OCI-LY3 (cell line): ENCODE data around the gene SORBS1.

Experiments
- H2AFZ ChIP-seq: fragments of 200-600, 300-600 bp; shearing (Covaris generic); 2 replicates; pipeline ENCODE4 v1.6.0; 2014; ENCODE audit warnings: antibody characterized with exemption, low read depth, low read length
- H3K27ac ChIP-seq: fragments of 200-600, 300-600 bp; sonication (generic); 2 replicates; pipeline ENCODE4 v1.5.1; 2014; ENCODE audit warnings: mild to moderate bottlenecking, low read length, moderate library complexity, mixed read lengths
- H3K27me3 ChIP-seq: fragments of 200-600, 300-600 bp; sonication (generic); 2 replicates; pipeline ENCODE4 v1.6.1; 2014; ENCODE audit warnings: low read depth, low read length, mixed read lengths
- H3K36me3 ChIP-seq: fragments of 200-600, 300-600 bp; sonication (generic); replicated peaks from 2 replicates; pipeline ENCODE3; 2014; ENCODE audit warnings: low read depth, low read length, mixed read lengths
- H3K4me1 ChIP-seq: fragments of 300-600, 200-600 bp; sonication (generic); 2 replicates; pipeline ENCODE4 v1.6.1; 2014; ENCODE audit warnings: low read length, mixed read lengths
- H3K4me2 ChIP-seq: fragments of 200-600, 300-600 bp; sonication (generic); 2 replicates; pipeline ENCODE4 v1.6.1; 2014; ENCODE audit warnings: low read length, mixed read lengths
- H3K4me3 ChIP-seq: fragments of 300-600, 200-600 bp; sonication (generic); 2 replicates; pipeline ENCODE4 v1.5.1; 2014; ENCODE audit warnings: antibody characterized with exemption, mild to moderate bottlenecking, low read length, moderate library complexity
- H3K79me2 ChIP-seq: fragments of 300-600, 200-600 bp; shearing (Covaris generic); 2 replicates; pipeline ENCODE4 v1.6.1; 2014; ENCODE audit warnings: mild to moderate bottlenecking, low read length, mixed read lengths
- H3K9ac ChIP-seq: fragments of 300-600, 200-600 bp; shearing (Covaris generic); 2 replicates; pipeline ENCODE4 v1.6.0; 2014; ENCODE audit warnings: mild to moderate bottlenecking, low read length, moderate library complexity
- H3K9me3 ChIP-seq: fragments of 200-600, 300-600 bp; shearing (Covaris generic); 2 replicates; pipeline ENCODE4 v1.6.1; 2014; ENCODE audit warnings: low read length, mixed read lengths; ENCODE audit not compliant: insufficient read depth
- H4K20me1 ChIP-seq: fragments of 200-600, 300-600 bp; sonication (generic); 2 replicates; pipeline ENCODE4 v1.6.1; 2016; ENCODE audit warnings: low read length, mixed read lengths; ENCODE audit not compliant: insufficient read depth
- CTCF ChIP-seq: fragments of 200-600, 300-600 bp; sonication (generic); IDR thresholded peaks from 2 replicates; pipeline ENCODE4 v1.5.1; 2014; ENCODE audit warnings: antibody characterized with exemption, low read length, low read depth
- EZH2phosphoT487 ChIP-seq: fragments of 200-600 bp; shearing (Covaris generic); IDR thresholded peaks from 2 replicates; pipeline ENCODE4 v1.6.1; 2018; ENCODE audit warnings: antibody characterized with exemption, mixed run types, low read depth

SORBS1 gene

DNA sequence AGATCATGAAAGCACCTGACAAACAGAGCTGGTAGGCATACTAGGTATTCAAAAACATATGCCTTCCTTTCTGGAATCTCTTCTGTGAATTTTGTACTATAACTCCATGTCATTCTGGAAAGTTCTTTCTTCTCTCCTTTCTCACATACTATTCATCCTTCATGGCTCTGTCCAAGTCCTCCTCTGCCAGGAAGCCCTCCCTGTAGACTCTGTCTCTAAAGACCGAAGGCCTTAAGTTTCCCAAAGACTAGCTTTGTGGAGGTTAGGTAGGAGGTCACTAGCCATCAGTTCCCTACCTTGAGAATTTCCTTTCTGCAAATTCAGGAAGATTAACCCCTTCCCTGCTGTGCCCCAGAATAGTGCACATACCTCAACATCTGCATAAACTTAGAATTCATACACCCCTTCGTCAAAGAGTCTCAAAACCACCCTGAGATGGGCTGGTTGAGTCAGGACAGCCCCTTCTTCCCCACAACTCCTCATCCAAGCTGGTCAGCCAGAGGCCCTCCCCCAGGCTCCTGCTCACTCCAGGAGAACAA, 20.6 kb downstream of the SORBS1 start:
- Histone ChIP-seq H2AFZ (no peak overlapping the region), H3K4me3 (no peak overlapping the region), H3K9ac (no peak overlapping the region), H3K4me1 (no peaks in the 10 kb centered on the region), H3K79me2 (no peaks in the 10 kb centered on the region), H3K27me3 (no peaks in the 10 kb centered on the region), H4K20me1 (no peaks in the 10 kb centered on the region), H3K36me3 (no peaks in the 10 kb centered on the region), H3K9me3 (no peaks in the 10 kb centered on the region), H3K27ac (no peak overlapping the region), H3K4me2 (no peak overlapping the region)
- TF ChIP-seq CTCF (no peak), EZH2phosphoT487 (no peak)

DNA sequence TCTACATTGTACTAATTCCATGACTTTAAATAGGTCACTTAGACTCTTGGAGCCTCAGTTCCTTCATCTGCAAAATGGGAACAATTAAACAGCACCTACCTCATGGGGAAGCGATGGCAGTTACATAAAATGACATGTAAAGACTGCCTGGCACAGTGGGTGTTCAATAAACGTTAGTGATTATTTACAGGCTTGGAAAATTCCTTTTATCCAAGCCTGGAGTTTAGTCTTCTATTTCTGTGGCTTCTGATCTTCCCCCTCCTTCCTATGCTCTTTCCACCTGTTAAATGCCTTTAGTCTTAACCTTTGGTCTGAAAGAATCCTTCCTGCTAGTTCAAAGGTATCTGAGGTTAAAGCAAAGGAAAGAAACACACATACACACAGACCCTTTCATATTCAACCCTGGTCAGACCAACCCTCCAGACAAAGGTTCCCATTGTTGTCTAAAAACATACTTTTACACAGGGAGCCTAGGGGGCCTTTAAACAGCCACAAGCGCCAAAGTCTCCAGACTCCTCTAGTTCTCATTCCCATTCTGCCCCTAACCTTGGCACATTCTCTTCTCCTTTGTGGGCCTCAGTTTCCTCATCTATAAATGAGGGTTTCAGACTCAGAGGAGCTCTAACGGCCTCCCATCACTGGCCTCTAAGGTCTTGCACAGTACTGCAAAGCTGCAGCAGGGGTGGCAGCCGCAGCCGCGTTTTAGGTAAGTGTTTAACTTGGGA, 21.4 kb downstream of the SORBS1 start:
- Histone ChIP-seq H4K20me1 (no peaks in the 10 kb centered on the region), H3K9me3 (no peaks in the 10 kb centered on the region), H3K79me2 (no peaks in the 10 kb centered on the region), H2AFZ (no peak overlapping the region), H3K9ac (no peak overlapping the region), H3K4me1 (no peaks in the 10 kb centered on the region), H3K27ac (no peak overlapping the region), H3K4me2 (no peak overlapping the region), H3K27me3 (no peaks in the 10 kb centered on the region), H3K4me3 (no peak overlapping the region), H3K36me3 (no peaks in the 10 kb centered on the region)
- TF ChIP-seq EZH2phosphoT487 (no peak), CTCF (no peak)

- Histone ChIP-seq H3K9ac (no peak overlapping the region), H3K4me1 (no peaks in the 10 kb centered on the region), H2AFZ (no peak overlapping the region), H3K27ac (no peak overlapping the region), H3K27me3 (no peaks in the 10 kb centered on the region), H3K4me3 (no peak overlapping the region), H3K4me2 (no peak overlapping the region), H4K20me1 (no peaks in the 10 kb centered on the region), H3K9me3 (no peaks in the 10 kb centered on the region), H3K79me2 (no peaks in the 10 kb centered on the region), H3K36me3 (no peaks in the 10 kb centered on the region)
- no peak for TF ChIP-seq CTCF
- no peak for TF ChIP-seq EZH2phosphoT487
Measured at GRCh38 chr10:95538412-95538811, 22.8 kb downstream of the SORBS1 start.

GRCh38 chr10:95537542-95537927, 23.6 kb downstream of the SORBS1 start:
- H3K27me3 ChIP-seq = no peaks in the 10 kb centered on the region
- no peak overlapping the region for H3K9ac ChIP-seq
- TF ChIP-seq EZH2phosphoT487 (no peak), CTCF (no peak)
- no peak overlapping the region for H3K4me3 ChIP-seq
- no peaks in the 10 kb centered on the region for H3K79me2 ChIP-seq
- no peak overlapping the region for H3K27ac ChIP-seq
- no peak overlapping the region for H2AFZ ChIP-seq
- no peaks in the 10 kb centered on the region for H3K4me1 ChIP-seq
- H3K9me3 ChIP-seq = no peaks in the 10 kb centered on the region
- no peak overlapping the region for H3K4me2 ChIP-seq
- no peaks in the 10 kb centered on the region for H3K36me3 ChIP-seq
- no peaks in the 10 kb centered on the region for H4K20me1 ChIP-seq
